Stimulated activated CD4-positive, alpha-beta T cell treated with anti-CD3 and anti-CD28 coated beads, Interleukin-4, amount 100 ng/mL, for 1 hour (primary cell): ENCODE results near the gene NEU1.
A peak's percentile ranks its signal among the peaks of the same experiment; 100 is the strongest.

Experiments
- DNase-seq: peaks from one replicate; pipeline ENCODE4 v3.0.0-alpha.2; 2020

Gene NEU1

DNA sequence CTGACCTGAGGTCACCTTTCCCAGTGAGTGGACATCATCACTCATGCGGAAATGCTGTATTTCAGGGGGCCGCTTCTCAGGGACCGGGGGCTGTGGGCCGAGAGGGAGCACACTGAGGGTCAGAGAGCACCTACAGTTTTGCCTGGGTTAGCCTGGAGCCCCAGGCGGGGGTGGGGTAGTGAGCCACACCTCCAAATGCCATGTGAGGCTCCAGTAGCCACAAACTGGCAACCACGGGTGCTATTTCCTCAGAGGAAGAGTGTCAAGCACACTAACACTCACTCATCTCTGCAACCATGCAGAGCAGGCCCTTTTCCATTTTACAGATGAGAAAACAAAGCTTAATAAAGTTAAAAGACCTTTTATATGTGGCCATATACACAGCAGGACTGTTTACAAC lies 30.2 kb upstream of the NEU1 start:
- no peak for DNase-seq

DNA sequence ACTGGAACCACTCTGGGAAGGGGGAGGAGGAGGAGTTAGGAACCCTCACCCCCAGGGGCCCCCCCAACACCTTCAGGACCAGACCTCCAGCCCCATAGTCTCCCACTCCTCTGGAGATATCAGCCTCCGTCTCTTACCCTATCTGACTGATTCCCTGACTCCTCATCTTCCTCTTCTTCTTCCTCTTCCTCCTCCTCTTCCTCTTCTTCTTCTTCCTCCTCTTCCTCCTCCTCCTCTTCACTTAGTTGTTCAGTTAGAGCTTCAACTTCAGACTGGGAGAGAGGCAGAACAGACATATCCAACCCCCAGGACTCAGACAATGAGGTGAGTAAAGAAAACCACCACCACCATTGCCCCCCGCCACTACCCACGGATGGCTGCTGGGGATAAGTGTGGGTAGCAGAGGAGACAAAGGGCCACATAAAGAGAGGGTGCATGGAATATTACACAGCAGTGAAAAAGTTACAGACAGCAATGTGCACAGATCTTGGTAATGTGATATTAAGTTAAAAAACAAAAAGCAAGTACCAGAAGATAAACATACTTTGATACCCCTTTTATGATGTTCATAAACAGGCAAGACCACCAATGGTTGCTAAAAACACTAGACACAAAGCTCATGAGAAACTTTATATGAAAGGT lies 26.8 kb upstream of the NEU1 start:
- no peak for DNase-seq

DNA sequence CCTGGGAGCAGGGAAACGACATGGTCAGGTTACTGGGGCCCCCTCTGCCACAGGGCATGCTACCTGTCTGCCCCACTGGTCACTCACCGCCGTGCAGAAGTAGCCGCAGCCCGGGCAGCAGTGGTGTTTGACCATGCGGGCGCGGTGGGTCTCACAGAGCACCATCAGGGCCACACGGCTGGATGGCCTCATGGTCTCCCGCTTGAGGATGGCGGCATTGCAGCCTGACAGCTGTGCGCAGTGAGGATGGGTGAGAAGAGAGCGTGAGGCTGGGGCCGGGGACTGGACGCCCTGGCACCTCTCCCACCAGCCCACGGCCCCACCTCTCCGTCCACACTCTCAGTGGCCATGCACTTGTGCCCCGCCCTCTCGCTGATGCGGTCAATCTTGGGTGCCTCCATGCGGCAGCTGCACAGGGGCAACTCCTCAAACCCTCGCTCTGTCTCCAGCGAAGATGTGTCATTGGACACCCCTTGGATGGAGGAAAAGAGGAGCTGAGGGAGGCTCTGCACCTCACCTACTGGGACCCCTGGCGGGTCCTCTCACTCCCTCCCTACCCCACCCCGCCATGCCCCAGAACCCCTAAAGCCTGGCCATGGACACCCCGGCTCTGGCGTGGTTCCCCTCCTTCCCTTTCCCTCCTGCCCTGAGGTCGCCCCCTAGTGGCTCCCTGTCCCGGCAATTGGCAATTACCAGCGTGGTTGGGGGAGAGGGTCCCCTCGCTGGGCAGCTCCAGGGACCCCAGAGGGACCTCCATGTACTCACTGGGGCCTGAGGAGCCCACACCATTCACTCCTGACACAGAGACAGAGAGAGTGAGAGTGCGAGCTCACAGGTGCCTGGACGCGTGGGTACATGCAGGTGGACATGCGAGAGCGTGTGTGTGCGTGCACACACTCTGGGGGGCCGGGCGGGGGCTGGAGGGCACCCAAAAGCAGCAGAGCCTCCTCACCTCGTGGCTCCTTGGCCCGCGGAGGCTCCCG lies 25.9 kb upstream of the NEU1 start:
- peak; percentile 66 for DNase-seq

DNA sequence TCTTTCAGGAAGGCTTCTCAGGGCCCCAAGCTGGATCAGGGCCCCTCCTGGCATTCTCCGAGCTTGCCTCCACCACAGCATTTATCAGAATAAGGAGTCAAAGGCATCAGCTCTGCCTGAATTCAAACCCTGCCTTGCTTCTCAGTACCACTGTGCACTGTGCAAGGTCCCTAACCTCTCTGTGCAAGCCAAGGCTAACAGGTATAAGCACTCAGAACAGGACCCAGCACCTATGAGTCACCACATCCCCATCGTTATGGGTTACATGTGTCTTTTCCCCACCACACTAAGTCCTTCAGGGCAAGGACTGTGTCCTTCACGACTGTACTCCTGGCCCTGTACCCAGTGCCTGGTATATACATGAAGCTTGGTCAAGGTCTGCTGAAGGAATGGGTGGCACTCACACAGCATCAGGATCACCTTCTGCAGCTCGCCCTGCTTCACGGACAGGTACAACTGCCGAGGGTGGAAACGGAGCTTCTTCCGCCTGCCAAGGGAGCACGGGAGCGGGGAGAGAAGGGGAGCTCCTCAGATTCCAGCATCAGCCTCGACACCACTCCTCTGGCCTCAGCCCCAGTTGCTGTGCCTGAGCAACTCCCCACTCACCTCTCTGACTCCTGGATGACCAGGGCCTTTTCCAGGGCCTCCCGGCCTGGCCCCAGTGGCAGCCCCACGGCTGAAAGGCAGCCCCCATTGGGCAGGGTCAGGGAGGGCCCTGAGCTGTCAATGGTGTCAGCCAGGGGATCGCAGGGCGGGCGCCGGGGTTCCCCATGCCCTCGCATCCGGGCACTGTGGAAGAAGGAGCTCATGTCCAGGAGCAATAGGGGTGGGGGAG lies 24.8 kb upstream of the NEU1 start:
- DNase-seq = no peak

DNA sequence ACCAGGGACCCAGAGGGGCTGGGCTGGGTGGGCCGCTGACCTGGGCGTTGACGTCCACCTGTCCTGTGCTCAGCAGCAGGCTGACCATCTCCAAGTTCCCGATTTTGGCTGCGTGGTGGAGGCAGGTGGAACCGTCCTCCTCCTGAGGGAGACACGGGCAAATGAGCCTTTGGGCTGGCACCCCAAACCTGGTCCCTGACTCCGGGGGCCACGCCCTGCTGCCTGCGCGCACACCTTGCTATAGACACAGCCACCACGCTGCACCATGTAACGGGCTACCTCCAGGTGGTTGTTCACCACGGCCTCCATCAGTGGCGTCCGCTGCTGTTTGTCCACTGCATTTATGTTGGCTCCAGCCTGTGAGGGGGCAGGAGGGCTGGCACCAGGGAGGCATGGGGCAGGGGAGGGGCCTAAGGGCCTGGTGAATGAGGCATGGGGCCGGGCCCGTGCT lies 23.9 kb upstream of the NEU1 start:
- no peak for DNase-seq

DNA sequence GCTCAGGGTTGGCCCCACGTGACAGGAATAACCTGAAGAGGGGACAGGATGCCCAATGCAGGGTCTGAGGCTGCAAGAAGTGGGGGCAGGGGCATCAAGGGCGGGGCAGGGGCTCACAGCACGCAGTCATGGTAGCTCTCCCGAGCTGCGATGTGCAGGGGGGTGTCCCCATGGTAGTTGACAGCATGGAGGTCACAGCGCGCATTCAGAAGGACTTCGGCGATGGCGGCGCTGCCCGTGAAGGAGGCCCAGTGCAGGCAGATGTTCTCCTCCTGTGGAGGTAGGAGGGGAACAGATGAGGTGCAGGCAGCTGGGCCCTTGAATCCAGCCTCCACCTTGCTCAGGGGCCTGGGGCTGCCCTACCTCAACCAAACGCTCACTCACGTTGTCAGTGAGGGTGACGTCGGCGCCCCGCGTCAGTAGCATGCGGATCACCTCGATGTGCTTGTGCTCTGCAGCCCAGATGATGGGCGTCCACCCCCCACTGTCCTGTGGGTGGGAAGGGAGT lies 22.0 kb upstream of the NEU1 start:
- DNase-seq = no peak

DNA sequence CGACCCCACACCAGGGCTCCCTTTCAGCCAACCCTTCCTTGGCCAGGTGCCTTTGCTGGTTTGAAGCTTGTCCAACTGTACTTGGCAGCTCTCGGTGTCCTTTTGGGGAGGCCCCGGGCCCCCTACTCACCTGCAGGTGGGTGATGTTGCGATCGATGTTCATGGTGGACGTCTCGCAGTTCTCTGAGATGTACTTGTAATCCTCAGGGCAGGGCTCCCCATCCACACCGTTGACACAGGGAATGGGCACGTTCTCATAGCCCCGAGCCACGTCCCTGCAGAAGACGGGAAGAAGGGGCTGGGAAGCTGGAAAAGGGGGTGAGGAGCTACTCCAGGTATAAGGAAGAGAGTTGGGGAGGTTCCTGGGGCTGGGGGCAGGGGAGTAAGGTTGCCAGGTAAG lies 21.1 kb upstream of the NEU1 start:
- DNase-seq = no peak

DNA sequence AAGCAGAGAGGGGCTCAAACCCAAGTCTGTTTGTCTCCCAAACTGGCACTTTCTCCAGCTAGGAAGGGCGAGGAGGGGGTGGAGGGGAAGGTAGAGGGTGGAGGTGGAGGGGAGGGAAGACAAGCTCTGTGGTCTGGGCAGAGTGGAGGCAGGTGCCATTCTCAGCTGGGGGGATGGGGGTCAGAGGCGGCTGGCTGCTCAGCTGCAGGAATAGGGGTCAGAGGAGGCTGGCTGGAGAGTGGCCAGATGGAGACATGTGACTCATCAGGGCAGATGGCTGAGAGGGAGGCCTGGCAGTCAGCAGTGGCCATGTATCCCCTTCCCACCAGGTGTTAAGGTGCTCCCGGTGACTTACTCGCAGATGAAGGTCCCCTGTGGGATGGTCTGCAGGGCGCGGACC lies 19.7 kb upstream of the NEU1 start:
- no peak for DNase-seq

DNA sequence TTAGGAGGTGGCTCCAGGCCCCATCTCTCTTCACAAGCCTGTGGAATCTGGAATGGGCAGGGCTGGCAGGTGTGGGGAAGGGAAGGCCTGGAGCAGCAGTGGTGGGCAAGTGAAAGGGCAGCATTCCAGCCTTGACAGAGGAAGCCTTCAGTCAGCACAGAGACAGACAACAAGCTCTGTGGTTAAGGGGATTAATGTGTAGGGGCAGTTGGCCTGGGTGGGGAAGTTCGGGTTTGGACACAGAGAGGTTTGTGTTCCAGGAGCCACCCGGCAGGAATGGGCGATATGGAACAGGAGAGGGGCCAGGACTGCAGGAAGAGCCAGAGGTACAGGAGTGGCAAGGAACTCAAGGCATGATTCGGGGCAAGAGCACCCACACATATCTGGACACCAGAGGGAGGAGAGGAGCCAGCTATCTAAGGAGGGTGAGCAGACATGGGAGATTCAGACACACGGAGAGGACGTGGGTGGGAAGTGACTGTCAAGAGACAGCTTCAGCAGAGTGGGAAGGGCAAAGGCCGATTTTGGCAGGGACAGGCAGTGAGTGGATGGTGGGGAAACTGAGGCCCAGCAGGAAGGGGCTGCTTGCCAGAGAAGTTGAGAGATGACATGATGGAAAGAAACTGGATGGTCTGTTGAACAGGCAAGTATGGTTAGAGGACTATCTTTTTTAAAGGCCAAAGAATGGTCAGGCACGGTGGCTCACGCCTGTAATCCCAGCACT lies 18.7 kb upstream of the NEU1 start:
- DNase-seq = no peak

DNA sequence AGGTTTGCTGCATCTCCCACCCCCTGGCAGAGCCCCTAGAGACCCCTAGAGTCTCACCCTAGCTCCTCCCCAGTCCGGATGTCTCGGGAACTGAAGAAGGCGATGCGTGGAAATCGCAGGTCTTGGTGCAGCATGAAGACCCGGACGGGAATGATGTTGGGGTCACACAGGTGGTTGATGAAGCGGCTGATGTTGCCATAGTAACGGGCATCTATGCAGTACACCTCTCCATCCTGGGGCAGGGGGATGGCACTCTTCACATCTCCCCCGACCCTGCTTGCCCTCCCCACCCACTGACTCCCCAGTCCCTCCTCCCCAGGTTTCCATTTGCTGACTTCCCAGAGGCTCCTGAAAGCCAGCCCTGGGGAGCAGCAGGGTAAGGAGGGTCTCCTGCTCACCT lies 18.0 kb upstream of the NEU1 start:
- DNase-seq = no peak

DNA sequence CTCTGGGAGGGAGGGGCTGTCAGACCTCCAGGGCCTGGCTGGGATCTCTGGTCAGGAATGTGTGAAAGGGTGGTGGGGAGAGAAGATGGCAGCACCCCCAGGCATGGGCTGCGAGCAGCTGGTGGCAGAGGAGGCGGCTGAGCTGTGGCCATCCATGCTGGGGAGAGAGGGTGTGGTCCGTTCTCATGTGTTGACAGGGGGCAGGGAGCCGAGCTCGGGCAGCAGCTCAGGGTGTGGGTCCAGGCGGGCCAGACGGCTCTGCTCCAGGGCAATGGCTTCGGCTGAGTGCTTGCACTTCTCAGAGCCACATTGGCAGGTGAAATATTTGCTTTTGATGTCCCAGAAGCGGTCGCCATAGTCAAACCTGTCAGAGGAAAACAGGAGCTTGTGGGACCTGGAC lies 17.3 kb upstream of the NEU1 start:
- DNase-seq = no peak

DNA sequence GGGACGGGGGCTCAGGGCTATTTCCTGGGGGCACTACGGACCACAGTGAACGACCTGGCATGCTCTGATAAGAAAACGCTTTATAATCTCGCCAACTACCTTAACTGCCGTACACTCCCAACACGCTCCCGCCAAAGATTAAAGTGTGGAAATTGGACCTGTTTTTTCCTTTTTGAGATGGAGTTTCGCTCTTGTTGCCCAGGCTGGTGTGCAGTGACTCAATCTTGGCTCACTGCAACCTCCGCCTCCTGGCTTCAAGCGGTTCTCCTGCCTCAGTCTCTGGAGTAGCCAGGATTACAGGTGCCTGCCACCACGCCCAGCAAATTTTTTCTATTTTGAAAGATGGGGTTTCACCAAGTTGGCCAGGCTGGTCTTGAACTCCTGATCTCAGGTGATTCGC lies 16.5 kb upstream of the NEU1 start:
- DNase-seq = no peak

DNA sequence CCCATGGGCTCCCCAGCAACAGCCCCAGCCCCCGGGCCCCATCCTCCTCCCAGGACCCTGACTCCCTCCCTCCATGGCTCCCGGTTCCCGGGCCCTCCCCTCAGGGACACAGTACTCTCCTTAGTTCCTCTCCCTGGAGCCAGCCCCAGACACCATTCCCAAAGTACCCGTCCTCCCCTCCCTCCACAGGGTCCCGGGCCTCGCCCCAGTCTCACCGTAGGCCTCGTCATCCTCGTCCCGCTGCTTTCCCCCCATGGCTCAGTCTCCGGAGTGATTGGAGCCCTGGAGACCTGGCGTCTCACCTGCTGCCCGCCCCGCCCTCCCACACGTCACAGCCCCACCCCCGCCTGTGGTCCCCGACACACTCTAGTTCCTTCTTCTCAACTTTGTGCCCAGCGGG lies 16.1 kb upstream of the NEU1 start, which contains the start of gene SLC44A4:
TSS of gene SLC44A4 (minus strand) at position 272 of the 400 bp plus-strand sequence. CDS start at position 255, 17 bp downstream.
- no peak for DNase-seq

DNA sequence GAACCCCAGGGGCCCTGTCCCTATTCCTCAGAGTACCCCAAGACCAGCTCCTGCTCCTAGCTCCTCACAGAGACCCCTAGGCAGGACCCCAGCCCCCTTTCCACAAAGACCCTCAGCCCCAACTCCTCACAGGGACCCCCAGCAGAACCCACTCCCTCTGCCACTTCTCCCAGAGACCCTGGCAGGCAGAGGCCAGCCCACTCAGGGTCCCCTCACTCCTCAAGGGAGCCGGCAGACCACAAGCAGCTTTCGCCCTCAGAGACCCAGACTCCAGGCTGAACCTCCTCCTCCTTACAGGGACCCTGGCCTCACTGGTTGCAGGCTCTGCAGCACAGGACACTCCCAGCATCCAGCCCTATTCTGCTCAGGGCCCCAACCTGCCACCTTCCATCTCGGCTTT lies 15.6 kb upstream of the NEU1 start:
- DNase-seq = no peak

DNA sequence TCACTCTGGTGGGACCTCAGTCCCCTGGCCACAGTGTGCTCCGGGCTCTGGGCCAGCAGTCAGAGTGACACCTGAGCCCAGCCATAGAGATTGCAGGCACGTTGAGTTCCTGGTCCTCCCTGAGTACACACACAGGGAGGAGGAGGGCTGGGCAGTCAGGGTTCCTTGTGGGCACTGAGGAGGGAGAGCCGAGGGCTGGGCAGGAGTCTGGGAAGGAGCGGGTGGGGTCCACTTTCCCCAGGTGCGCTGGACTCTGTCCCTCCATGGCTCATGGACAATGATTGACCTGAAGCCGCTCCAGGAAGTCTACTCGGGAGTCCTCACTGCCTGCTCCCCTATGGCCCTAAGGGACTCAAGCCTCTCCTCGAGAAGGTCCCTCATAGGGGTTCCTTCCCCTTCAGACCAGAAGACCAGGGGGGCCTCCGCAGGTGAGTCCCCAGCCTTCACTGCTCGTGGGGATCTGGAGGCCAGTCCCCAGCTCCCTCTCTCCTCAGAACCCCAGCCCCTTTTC lies 15.1 kb upstream of the NEU1 start:
- DNase-seq = no peak

DNA sequence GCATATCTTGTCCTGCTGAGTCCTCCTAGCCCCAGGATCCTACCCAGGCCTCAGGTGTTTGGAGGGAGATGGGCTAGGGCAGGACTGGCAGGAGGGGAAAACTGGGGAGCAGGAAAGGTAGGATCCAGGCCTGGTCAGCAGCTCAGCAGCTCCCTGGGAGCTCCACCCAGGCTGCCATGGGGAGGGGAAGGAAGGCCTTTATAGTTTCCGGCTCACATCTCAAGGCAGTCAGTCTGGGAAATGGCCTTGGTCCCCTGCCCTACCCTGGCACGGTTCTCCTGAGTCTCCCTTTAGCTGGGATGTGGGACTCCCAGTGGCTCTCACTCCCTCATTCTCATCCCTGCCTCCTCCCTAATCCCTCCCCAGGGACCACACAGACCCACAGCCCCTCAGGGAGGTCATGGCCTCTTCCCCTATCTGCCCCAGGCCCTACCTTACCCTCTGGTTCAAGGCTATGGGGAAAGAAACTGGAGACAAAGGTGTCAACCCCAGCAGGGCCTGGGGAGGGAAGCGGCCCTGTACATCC lies 14.6 kb upstream of the NEU1 start:
- no peak for DNase-seq

DNA sequence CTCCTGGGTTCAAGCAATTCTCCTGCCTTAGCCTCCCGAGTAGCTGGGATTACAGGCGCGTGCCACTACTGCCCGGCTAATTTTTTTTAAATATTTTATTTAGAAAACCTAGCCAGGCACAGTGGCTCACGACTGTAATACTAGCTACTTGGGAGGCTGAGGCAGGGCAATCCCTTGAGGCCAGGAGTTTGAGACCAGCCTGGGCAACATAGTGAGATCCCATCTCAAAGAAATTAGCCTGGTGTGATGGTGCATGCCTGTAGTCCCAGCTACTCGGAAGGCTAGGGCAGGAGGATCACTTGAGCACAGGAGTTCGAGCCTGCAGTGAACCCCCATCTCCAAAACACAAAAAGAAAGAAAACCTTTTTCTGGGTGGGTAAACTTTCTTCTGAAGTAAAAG lies 13.7 kb upstream of the NEU1 start:
- DNase-seq = no peak

DNA sequence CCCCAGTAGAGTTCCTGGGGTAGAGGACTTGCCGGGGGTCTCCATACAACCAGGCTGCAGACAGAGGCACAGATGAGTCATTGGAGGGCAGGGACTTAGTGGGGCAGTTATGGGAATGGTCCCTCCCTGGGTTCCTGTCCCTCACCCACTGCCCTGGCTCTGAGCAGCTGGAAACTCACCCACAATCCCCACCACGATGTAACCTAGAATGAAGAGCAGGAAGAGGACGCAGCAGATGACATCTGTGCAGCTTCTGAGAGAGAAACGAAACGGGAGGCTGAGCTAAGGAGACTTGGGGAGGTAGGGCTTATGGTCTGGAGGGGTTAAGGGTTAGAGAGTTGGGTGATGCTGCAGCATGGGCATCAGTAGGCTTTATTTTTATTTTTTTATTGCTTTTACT lies 13.3 kb upstream of the NEU1 start:
- no peak for DNase-seq

DNA sequence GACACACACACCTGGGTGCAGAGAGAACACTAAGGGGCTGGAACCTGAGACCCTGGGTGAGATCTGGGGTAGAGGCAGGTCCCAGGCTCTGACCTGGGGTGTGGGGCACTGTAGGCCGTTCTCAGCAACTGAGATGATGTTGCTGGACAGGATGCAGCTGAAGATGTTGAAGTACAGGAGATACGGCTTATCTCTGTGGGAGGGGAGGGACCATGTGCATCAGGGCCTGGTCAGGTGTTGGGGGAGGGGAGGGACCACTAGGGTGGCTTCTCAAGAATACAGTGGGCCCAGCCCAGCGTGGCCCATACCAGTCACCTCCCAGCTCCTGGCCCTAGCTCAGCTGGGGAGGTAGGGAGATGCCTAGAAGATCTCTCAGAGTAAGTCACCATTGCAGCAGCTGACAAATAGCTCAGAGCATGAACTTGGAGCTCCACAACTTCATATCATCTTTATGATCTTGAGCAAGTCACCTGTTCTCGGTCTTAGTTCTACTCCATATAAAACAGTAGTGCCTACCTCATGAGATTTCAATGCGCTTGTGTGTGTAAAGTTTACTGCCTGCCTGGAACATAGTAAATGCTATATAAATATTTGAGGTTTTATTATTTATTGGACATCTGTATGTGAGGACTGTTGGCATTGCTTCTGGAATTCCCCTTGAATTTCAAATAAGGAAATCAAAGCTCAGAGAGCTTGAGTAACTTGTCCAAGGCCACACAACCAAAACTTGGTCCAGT lies 12.4 kb upstream of the NEU1 start:
- no peak for DNase-seq

DNA sequence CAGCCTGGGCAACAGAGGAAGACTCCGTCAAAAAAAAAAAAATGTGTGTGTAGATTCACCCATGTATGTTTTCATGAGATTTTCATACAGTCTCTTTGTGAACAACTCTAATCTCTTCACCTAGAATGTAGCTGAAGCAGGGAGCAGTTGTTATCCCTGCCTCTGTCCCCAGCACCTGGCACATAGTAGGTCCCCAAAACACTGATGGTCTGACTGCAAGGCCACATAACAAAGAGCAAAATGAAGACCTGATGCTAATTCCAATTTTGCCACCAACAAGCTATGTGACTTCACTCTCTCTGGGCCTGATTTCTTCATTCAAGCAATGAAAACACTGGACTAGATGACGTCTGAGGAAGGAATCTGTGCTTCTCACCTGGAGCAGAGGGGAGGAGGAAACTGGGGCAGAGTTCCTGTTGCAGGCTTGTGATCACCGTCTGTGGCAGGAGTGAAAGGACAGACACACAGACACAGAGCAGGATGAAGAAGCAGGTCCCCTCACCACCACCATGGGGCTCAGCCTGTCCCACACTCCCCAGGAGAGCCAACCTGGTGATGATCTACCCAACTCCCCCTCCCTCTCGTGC lies 11.6 kb upstream of the NEU1 start:
- DNase-seq = no peak
